IMR-90 (cell line): ENCODE results near the gene SOX8. TPM values are rescaled to one million over a fixed set of nuclear protein-coding genes. Genes with fewer than 3 reads are reported as not detected.

ENCODE experiments used
- ATAC-seq: fragments of 200-7000 bp; cut with Tn5 transposase; 2 replicates; pipeline ENCODE4 v1.9.1; 2020; ENCODE audit warnings: low read depth, mild to moderate bottlenecking, moderate library complexity
- BruUV-seq: library from RNA; stranded (reverse); fragments of 400-500 nt; replicated peaks from 2 replicates; lab custom pipeline; 2021; lab: Mats Ljungman, UMichigan
- CTCF ChIA-PET: fragments of 300-600 bp; formaldehyde crosslinking; extraction: SDS; loops from one replicate; lab custom pipeline; 2021; ENCODE audit warnings: antibody characterized with exemption; lab: Yijun Ruan, JAX
- POLR2A ChIA-PET: fragments of 300-600 bp; sonication (Branson Sonifier 250); formaldehyde crosslinking; loops from one replicate; lab custom pipeline; 2022; ENCODE audit warnings: antibody characterized with exemption; ENCODE audit not compliant: unreplicated experiment; lab: Charles Lee
- DNase-seq: peaks from one replicate; pipeline ENCODE4 v3.0.0; 2013
- H2AFZ ChIP-seq: replicated peaks from 2 replicates; pipeline ENCODE3; 2013; ENCODE audit warnings: low read length, mild to moderate bottlenecking; ENCODE audit not compliant: poor library complexity
- H2AK5ac ChIP-seq: 2 replicates; pipeline ENCODE4 v1.6.1; 2013; ENCODE audit warnings: low read depth, low read length, inconsistent platforms
- H2AK9ac ChIP-seq: replicated peaks from 2 replicates; pipeline ENCODE3; 2013; ENCODE audit warnings: mild to moderate bottlenecking, low read depth, low read length, moderate library complexity; ENCODE audit not compliant: poor library complexity
- H2BK120ac ChIP-seq: 2 replicates; pipeline ENCODE4 v1.6.1; 2013; ENCODE audit warnings: low read depth, low read length, inconsistent platforms
- H2BK15ac ChIP-seq: 3 replicates; pipeline ENCODE4 v1.6.1; 2013; ENCODE audit warnings: low read depth, low read length, inconsistent platforms
- H2BK20ac ChIP-seq: 2 replicates; pipeline ENCODE4 v1.6.1; 2013; ENCODE audit warnings: low read depth, mild to moderate bottlenecking, inconsistent platforms, low read length, moderate library complexity
- H2BK5ac ChIP-seq: 2 replicates; pipeline ENCODE4 v1.6.1; 2013; ENCODE audit warnings: mild to moderate bottlenecking, low read depth, low read length, inconsistent platforms; ENCODE audit not compliant: poor library complexity, severe bottlenecking
- H3K14ac ChIP-seq: replicated peaks from 2 replicates; pipeline ENCODE4 v1.6.1; 2013; ENCODE audit warnings: low read depth, low read length, inconsistent platforms
- H3K18ac ChIP-seq: 2 replicates; pipeline ENCODE4 v1.6.1; 2013; ENCODE audit warnings: low read depth, low read length, control low read depth
- H3K23ac ChIP-seq: 2 replicates; pipeline ENCODE4 v1.6.1; 2013; ENCODE audit warnings: low read depth, low read length, inconsistent platforms
- H3K27ac ChIP-seq: 2 replicates; pipeline ENCODE4 v1.5.1; 2013; ENCODE audit warnings: mild to moderate bottlenecking, control low read depth, low read length; ENCODE audit not compliant: insufficient read depth
- H3K27me3 ChIP-seq: 2 replicates; pipeline ENCODE4 v1.6.1; 2013; ENCODE audit warnings: low read length; ENCODE audit not compliant: control insufficient read depth, insufficient read depth
- H3K36me3 ChIP-seq: 2 replicates; pipeline ENCODE4 v1.6.1; 2013; ENCODE audit warnings: low read length, mixed read lengths; ENCODE audit not compliant: control insufficient read depth, insufficient read depth
- H3K4ac ChIP-seq: 2 replicates; pipeline ENCODE4 v1.6.1; 2013; ENCODE audit warnings: low read depth, low read length, inconsistent platforms
- H3K4me1 ChIP-seq: 2 replicates; pipeline ENCODE4 v1.6.1; 2013; ENCODE audit warnings: low read length, mixed read lengths; ENCODE audit not compliant: control insufficient read depth, insufficient read depth
- H3K4me2 ChIP-seq: 2 replicates; pipeline ENCODE4 v1.6.1; 2013; ENCODE audit warnings: low read depth, mild to moderate bottlenecking, control low read depth, low read length, moderate library complexity
- H3K4me3 ChIP-seq: 2 replicates; pipeline ENCODE4 v1.5.1; 2013; ENCODE audit warnings: low read depth, mild to moderate bottlenecking, control low read depth, low read length, moderate library complexity; ENCODE audit not compliant: insufficient read depth
- H3K56ac ChIP-seq: 2 replicates; pipeline ENCODE4 v1.6.1; 2013; ENCODE audit warnings: low read length, inconsistent platforms; ENCODE audit not compliant: insufficient read depth; ENCODE audit errors: extremely low read depth
- H3K79me1 ChIP-seq, 2 experiments: 2 replicates each; pipeline ENCODE4 v1.6.1; 2013; ENCODE audit warnings: low read length in 2 of 2, inconsistent platforms in 1 of 2, low read depth in 1 of 2
- H3K9ac ChIP-seq: 2 replicates; pipeline ENCODE4 v1.6.1; 2013; ENCODE audit warnings: low read depth, low read length, control low read depth
- H3K9me1 ChIP-seq: 2 replicates; pipeline ENCODE4 v1.6.1; 2013; ENCODE audit warnings: low read length, inconsistent platforms; ENCODE audit not compliant: insufficient read depth
- H3K9me3 ChIP-seq: 2 replicates; pipeline ENCODE4 v1.6.1; 2013; ENCODE audit warnings: low read length; ENCODE audit not compliant: control insufficient read depth, insufficient read depth
- H4K20me1 ChIP-seq: 2 replicates; pipeline ENCODE4 v1.6.1; 2013; ENCODE audit warnings: low read length, inconsistent platforms; ENCODE audit not compliant: insufficient read depth
- H4K5ac ChIP-seq: 2 replicates; pipeline ENCODE4 v1.6.1; 2013; ENCODE audit warnings: mild to moderate bottlenecking, low read depth, low read length, control low read depth
- H4K8ac ChIP-seq, 2 experiments: 2 replicates each; pipeline ENCODE4 v1.6.1; 2013; ENCODE audit warnings: low read depth in 2 of 2, low read length in 2 of 2, control low read depth in 1 of 2, inconsistent platforms in 1 of 2
- H4K91ac ChIP-seq: 2 replicates; pipeline ENCODE4 v1.6.1; 2013; ENCODE audit warnings: low read depth, low read length, inconsistent platforms; ENCODE audit not compliant: insufficient read depth
- CEBPB ChIP-seq: IDR thresholded peaks from 2 replicates; pipeline ENCODE4 v1.6.1; 2012; ENCODE audit warnings: low read depth, low read length, improper control_type of control experiment
- CHD1 ChIP-seq: IDR thresholded peaks from 2 replicates; pipeline ENCODE4 v1.6.1; 2012; ENCODE audit warnings: low read depth, low read length, improper control_type of control experiment
- FOS ChIP-seq: fragments of 150-350 bp; IDR thresholded peaks from 2 replicates; pipeline ENCODE4 v1.6.1; 2016; ENCODE audit warnings: low read depth, low read length
- MAFK ChIP-seq: IDR thresholded peaks from 2 replicates; pipeline ENCODE4 v1.6.1; 2012; ENCODE audit warnings: low read depth, low read length, improper control_type of control experiment
- MAZ ChIP-seq: IDR thresholded peaks from 2 replicates; pipeline ENCODE4 v1.6.1; 2012; ENCODE audit warnings: low read depth, mild to moderate bottlenecking, low read length, improper control_type of control experiment, moderate library complexity, borderline replicate concordance
- MXI1 ChIP-seq: IDR thresholded peaks from 2 replicates; pipeline ENCODE4 v1.6.1; 2012; ENCODE audit warnings: low read depth, mild to moderate bottlenecking, low read length, moderate library complexity, borderline replicate concordance
- NFE2L2 ChIP-seq: fragments of 150-350 bp; IDR thresholded peaks from 2 replicates; pipeline ENCODE4 v1.6.1; 2016; ENCODE audit warnings: low read depth, mild to moderate bottlenecking, low read length
- POLR2A ChIP-seq: IDR thresholded peaks from 2 replicates; pipeline ENCODE4 v1.6.1; 2012; ENCODE audit warnings: mild to moderate bottlenecking, low read depth, low read length
- RFX5 ChIP-seq: IDR thresholded peaks from 2 replicates; pipeline ENCODE4 v1.8.0; 2012; ENCODE audit warnings: low read depth, mild to moderate bottlenecking, low read length, moderate library complexity
- SMC3 ChIP-seq: fragments of 150-350 bp; IDR thresholded peaks from 2 replicates; pipeline ENCODE4 v1.6.1; 2016; ENCODE audit warnings: low read depth, mild to moderate bottlenecking, antibody characterized with exemption, low read length, moderate library complexity
- WGBS, 2 experiments: methylation state at CpG; one replicate each; pipeline versions ENCODE4 v1.1.5 to v1.1.7; 2013; ENCODE audit warnings: missing lambda C conversion rate in 2 of 2; ENCODE audit not compliant: insufficient read length in 1 of 2; ENCODE audit errors: extremely low coverage in 2 of 2; 5-methylcytosine and 5-hydroxymethylcytosine counted together
- dilution Hi-C: fragments of 300-500 bp; cut with HindIII; formaldehyde crosslinking; loops from one replicate; pipeline ENCODE4 v1.14.3; 2018; ENCODE audit warnings: low sequenced_read_pairs; ENCODE audit not compliant: unreplicated experiment
- in situ Hi-C: fragments of 300-500 bp; cut with MboI; formaldehyde crosslinking; loops from 3 replicates; pipeline ENCODE4 v1.14.3; 2019; ENCODE audit warnings: low sequenced_read_pairs, inconsistent platforms, mixed read lengths
- intact Hi-C: fragments of 100-400 bp; cut with micrococcal nuclease; formaldehyde crosslinking; loops from 2 replicates; pipeline ENCODE4 v1.10.0; 2022
- polyA plus RNA-seq, 3 experiments: library from polyadenylated mRNA; depleted of rRNA; stranded (reverse); fragments of >200 nt; gene quantifications; 2 replicates each; pipeline ENCODE4 v1.2.3, GENCODE V29; 2012; ENCODE audit warnings: low replicate concordance in 1 of 3
- total RNA-seq: library from RNA; depleted of rRNA; stranded (reverse); fragments of >200 nt; gene quantifications from 2 replicates; pipeline ENCODE4 v1.2.3, GENCODE V29; 2012
- TF ChIP-seq, protein P1 (sequence below): fragments of 150-350 bp; IDR thresholded peaks from 2 replicates; pipeline ENCODE4 v1.6.1; 2016; ENCODE audit warnings: low read depth, mild to moderate bottlenecking, low read length, moderate library complexity, borderline replicate concordance
- TF ChIP-seq, protein P2 (sequence below): conservative IDR thresholded peaks from 2 replicates; pipeline ENCODE4 v1.5.1; 2012; ENCODE audit warnings: mild to moderate bottlenecking, low read depth, low read length, improper control_type of control experiment
- TF ChIP-seq, protein P3 (sequence below): fragments of 150-350 bp; IDR thresholded peaks from 2 replicates; pipeline ENCODE4 v1.6.1; 2017; ENCODE audit warnings: mild to moderate bottlenecking, antibody characterized with exemption, low read length, low read depth

SOX8 gene
- total and polyA plus RNA-seq, 2 of the 4 experiments (the other 2 are of a cell fraction) = under 0.01 to 0.26 TPM

DNA sequence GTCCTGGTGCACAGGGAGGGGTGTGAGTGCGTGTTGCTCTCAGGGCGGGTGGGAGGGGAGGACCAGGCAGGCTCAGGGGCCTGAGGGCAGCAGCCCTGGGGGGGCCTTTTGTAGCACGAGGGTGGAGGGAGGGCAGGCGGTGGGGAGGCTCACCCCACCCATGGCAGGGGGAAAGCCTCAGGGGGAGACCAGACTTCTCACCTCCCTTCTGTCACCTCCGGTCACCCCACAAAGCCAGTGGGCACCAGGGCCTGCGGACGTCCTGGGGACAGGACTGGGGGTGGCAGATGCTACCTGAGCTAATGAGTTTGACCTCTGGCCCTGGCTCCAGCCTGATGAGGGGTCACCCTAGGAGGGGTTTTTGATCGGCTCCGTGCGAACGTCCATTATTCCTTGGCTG lies 39.0 kb downstream of the SOX8 start:
- no peak overlapping the region for H3K4ac ChIP-seq
- CTCF ChIA-PET = no interaction called here
- peaks cover 42% of the 10 kb centered on the region for H3K27me3 ChIP-seq
- in situ Hi-C loops (no loop called here), intact Hi-C loops (no loop called here), dilution Hi-C loops (no loop called here)
- H3K14ac ChIP-seq = no peak overlapping the region
- H4K5ac ChIP-seq = no peak overlapping the region
- H3K9me1 ChIP-seq = no peaks in the 10 kb centered on the region
- peaks cover 2% of the 10 kb centered on the region for H4K20me1 ChIP-seq
- no TSS peak for BruUV-seq
- H2BK15ac ChIP-seq = no peak overlapping the region
- TF ChIP-seq MAZ = no peak
- no peak for TF ChIP-seq MXI1
- TF ChIP-seq, protein P1, sequence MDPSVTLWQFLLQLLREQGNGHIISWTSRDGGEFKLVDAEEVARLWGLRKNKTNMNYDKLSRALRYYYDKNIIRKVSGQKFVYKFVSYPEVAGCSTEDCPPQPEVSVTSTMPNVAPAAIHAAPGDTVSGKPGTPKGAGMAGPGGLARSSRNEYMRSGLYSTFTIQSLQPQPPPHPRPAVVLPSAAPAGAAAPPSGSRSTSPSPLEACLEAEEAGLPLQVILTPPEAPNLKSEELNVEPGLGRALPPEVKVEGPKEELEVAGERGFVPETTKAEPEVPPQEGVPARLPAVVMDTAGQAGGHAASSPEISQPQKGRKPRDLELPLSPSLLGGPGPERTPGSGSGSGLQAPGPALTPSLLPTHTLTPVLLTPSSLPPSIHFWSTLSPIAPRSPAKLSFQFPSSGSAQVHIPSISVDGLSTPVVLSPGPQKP = no peak
- TF ChIP-seq CHD1 = no peak
- TF ChIP-seq, protein P2, sequence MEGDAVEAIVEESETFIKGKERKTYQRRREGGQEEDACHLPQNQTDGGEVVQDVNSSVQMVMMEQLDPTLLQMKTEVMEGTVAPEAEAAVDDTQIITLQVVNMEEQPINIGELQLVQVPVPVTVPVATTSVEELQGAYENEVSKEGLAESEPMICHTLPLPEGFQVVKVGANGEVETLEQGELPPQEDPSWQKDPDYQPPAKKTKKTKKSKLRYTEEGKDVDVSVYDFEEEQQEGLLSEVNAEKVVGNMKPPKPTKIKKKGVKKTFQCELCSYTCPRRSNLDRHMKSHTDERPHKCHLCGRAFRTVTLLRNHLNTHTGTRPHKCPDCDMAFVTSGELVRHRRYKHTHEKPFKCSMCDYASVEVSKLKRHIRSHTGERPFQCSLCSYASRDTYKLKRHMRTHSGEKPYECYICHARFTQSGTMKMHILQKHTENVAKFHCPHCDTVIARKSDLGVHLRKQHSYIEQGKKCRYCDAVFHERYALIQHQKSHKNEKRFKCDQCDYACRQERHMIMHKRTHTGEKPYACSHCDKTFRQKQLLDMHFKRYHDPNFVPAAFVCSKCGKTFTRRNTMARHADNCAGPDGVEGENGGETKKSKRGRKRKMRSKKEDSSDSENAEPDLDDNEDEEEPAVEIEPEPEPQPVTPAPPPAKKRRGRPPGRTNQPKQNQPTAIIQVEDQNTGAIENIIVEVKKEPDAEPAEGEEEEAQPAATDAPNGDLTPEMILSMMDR = no peak
- no peak for TF ChIP-seq FOS
- TF ChIP-seq SMC3 = no peak
- no peak for TF ChIP-seq NFE2L2
- no peak for TF ChIP-seq RFX5
- no peak for TF ChIP-seq MAFK
- TF ChIP-seq CEBPB = no peak
- TF ChIP-seq, protein P3, sequence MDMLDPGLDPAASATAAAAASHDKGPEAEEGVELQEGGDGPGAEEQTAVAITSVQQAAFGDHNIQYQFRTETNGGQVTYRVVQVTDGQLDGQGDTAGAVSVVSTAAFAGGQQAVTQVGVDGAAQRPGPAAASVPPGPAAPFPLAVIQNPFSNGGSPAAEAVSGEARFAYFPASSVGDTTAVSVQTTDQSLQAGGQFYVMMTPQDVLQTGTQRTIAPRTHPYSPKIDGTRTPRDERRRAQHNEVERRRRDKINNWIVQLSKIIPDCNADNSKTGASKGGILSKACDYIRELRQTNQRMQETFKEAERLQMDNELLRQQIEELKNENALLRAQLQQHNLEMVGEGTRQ = no peak
- no peak for TF ChIP-seq POLR2A
- H2BK120ac ChIP-seq = no peak overlapping the region
- no peak overlapping the region for H2AK9ac ChIP-seq
- no peak overlapping the region for H3K9ac ChIP-seq
- no peak overlapping the region for H3K4me3 ChIP-seq
- H3K27ac ChIP-seq = no peak overlapping the region
- DNase-seq (no peak), ATAC-seq (no peak)
- H3K9me3 ChIP-seq = no peaks in the 10 kb centered on the region
- H2AFZ ChIP-seq = no peak overlapping the region
- H4K91ac ChIP-seq = no peak overlapping the region
- H3K79me1 ChIP-seq = no peaks in the 10 kb centered on the region
- POLR2A ChIA-PET = no interaction called here
- H2BK20ac ChIP-seq = no peak overlapping the region
- H3K4me1 ChIP-seq = no peaks in the 10 kb centered on the region
- no peak overlapping the region for H3K18ac ChIP-seq
- H3K56ac ChIP-seq = no peak overlapping the region
- no peak overlapping the region for H2AK5ac ChIP-seq
- no peak overlapping the region for H4K8ac ChIP-seq
- H3K36me3 ChIP-seq = no peaks in the 10 kb centered on the region
- no peak overlapping the region for H3K23ac ChIP-seq
- 61% methylated on average over 4 of the region's 11 CpGs; no CpG with 5 or more reads in 1 of the 2 experiments for WGBS, 2 experiments
- no peak overlapping the region for H2BK5ac ChIP-seq
- H3K4me2 ChIP-seq = no peak overlapping the region
